NB4 (cell line): ENCODE results near the gene CLSTN2.

Experiments
- CTCF ChIP-seq: IDR thresholded peaks from one replicate; pipeline ENCODE4 v1.5.1; 2012; ENCODE audit warnings: low read depth, low read length
- MAX ChIP-seq: IDR thresholded peaks from 2 replicates; pipeline ENCODE4 v1.6.1; 2011; ENCODE audit warnings: low read depth, low read length
- MYC ChIP-seq: IDR thresholded peaks from 2 replicates; pipeline ENCODE4 v1.6.1; 2011; ENCODE audit warnings: low read depth, low read length
- POLR2A ChIP-seq: IDR thresholded peaks from 2 replicates; pipeline ENCODE4 v1.6.1; 2011; ENCODE audit warnings: mild to moderate bottlenecking; ENCODE audit not compliant: insufficient read length; ENCODE audit errors: extremely low read depth

GRCh38 chr3:139975594-139976365 lies 40.8 kb downstream of the CLSTN2 start:
- no peak for TF ChIP-seq CTCF
- TF ChIP-seq POLR2A = no peak
- TF ChIP-seq MYC = no peak
- no peak for TF ChIP-seq MAX
